Kidney glomerular epithelial cell (primary cell): ENCODE data around the gene PHKB.
"Not testable (repeated sequence)": the region's sequence is repeated elsewhere in the genome, so short reads cannot be mapped to it uniquely, and the experiment has no call there.

Source experiments
- DNase-seq: peaks from one replicate; lab custom pipeline; 2025; lab: John Stamatoyannopoulos, UW

The PHKB gene

DNA sequence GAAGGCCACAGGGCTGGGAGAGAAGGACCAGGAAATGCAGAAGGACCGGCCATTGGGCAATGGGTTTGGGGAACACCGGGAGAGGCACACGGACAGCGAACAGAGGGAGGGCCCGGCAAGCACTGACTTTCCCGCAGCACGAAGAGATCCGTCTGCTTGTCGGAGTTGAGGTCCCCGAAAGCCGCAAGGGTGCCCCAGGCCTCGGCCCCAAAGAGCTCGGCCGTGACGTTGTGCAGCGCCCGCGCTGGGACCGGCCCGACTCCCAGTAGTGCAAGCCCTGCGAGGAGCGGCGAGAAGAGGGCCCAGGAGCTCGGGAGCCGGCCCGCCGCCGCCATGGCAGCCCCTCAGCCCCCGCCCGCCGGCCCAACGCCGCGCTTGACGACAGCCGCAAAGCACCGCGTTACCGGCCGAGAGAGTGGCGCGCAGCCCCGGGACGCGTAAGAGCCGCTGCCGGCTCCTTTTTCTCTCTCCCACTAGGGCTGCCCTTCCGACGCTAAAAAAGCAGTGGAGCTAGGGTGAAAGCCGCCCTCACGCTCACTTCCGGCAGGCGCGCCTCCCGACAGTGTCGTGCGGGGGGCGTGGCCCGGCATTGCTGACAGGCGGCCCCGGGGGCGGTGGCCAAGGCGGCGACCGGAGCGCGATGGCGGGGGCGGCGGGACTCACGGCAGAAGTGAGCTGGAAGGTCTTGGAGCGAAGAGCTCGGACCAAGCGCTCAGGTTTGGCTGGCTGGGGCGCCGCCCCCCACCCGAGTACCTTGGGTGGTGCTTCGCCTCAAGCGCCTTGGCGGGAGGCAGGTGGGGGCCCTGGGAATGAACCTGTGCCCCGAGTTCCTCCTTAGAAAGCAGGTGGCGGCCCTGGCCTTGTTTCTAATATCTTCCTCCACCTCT lies at the start of gene PHKB, which contains the start of gene ITFG1:
PHKB (plus strand) TSS at position 621 of the 887 bp plus-strand sequence; CDS start at position 641, 20 bp downstream.
ITFG1 (minus strand) TSS at position 353 of the 887 bp plus-strand sequence; CDS start at position 335, 18 bp downstream.
- DNase-seq, result peak; percentile 73

DNA sequence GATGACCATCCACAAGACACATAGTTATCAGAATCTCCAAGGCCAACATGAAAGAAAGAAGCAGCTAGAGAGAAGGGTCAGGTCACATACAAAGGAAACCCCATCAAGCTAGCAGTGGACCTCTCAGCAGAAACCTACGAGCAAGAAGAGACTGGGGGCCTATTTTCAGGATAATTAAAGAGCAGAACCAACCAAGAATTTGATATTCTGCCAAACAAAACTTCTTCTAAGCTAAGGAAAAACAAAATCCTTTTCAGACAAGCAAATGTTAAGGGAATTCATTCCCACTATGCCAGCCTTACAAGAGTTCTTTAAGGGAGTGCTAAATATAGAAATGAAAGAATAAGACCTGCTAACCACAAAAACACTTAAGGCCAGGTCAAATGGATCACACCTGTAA lies 48.1 kb upstream of the PHKB start:
- no peak for DNase-seq

DNA sequence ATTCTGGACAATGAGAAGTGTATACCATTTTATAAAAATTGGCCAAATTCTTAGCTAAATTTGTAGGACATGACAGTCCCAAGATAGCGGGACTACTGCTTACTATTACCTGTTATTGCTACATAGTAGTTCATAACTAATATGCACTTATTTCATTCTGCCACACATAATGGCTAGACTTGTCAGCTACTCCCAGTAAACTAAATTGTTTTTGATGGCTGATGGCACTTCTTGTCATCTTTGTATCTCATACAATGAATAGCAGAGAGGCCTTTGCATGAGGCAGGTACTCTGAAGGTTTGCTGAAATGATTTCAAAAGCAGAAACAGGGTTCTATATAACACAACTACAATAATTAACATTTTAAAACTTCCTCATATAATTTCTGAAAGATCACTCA lies 44.3 kb upstream of the PHKB start:
- no peak for DNase-seq

DNA sequence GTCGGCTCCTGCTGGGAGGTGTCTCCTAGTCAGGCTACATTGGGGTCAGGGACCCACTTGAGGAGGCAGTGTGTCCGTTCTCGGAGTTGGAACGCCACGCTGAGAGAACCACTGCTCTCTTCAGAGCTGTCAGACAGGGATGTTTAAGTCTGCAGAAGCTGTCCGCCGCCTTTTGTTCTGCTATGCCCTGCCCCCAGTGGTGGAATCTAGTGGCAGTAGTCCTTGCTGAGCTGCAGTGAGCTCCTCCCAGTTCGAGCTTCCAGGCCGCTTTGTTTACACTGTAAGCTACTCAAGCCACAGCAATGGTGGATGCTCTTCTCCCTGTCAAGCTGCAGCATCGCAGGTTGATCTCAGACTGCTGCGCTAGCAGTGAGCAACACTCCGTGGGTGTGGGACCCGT lies 36.3 kb upstream of the PHKB start:
- no peak for DNase-seq

DNA sequence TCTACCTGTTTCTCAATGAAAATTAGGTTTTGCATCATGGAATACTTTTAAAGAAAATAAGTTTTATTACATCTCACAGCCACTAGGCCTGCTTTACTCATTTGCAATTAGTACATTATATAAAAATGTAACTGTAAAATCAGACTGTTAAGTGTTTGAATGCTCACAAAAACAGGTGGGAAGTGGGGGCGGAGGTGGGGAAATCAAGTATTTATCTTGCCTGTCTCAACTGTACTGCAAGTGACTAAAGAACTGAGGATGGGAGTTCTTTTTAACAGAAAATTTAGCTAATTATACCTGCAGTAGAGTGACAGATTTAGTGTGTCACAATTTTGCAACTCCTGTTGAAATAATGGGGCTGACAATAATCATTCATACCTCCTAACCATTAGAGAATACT lies 34.3 kb upstream of the PHKB start:
- DNase-seq, result no peak

DNA sequence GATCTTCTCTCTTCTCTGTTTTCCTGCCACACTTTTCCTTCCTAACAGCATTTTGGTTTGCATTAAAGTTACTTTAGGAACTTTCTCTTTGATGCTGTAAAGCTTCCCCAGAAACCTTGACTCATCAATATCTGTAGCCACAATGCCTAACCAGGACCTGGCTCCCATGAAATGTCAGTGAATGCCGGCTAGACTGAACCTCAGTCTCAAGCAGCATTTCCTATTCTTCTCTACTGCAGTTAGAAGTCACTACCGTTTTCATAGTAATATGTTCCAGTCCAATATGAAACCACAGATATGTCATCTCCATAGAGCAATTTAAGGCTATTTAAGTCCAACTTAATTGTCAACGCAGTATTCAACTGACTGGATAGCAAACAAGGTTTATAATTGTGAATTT lies 29.2 kb upstream of the PHKB start:
- DNase-seq, result no peak

DNA sequence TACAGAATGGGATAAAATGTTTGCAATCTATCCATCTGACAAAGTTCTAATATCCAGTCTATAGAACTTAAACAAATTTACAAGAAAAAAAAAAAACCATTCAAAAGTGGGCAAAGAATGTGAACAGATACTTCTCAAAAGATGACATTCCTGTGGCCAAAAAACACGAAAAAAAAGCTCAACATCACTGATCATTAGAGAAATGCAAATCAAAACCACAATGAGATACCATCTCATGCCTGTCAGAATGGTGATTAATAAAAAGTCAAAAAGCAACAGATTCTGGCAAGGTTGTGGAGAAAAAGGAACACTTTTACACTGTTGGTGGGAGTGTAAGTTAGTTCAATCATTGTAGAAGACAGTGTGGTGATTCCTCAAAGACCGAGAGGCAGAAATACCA lies 26.9 kb upstream of the PHKB start:
- not testable (repeated sequence) for DNase-seq

DNA sequence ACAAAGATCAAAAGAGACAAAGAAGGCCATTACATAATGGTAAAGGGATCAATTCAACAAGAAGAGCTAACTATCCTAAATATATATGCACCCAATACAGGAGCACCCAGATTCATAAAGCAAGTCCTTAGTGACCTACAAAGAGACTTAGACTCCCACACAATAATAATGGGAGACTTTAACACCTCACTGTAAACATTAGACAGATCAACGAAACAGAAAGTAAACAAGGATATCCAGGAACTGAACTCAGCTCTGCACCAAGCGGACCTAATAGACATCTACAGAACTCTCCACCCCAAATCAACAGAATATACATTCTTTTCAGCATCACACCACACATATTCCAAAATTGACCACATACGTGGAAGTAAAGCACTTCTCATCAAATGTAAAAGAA lies 21.1 kb upstream of the PHKB start:
- not testable (repeated sequence) for DNase-seq

DNA sequence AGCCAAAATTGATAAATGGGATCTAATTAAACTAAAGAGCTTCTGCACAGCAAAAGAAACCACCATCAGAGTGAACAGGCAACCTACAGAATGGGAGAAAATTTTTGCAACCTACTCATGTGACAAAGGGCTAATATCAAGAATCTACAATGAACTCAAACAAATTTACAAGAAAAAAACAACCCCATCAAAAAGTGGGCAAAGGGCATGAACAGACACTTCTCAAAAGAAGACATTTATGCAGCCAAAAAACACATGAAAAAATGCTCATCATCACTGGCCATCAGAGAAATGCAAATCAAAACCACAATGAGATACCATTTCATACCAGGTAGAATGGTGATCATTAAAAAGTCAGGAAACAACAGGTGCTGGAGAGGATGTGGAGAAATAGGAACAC lies 18.2 kb upstream of the PHKB start:
- DNase-seq, result not testable (repeated sequence)

DNA sequence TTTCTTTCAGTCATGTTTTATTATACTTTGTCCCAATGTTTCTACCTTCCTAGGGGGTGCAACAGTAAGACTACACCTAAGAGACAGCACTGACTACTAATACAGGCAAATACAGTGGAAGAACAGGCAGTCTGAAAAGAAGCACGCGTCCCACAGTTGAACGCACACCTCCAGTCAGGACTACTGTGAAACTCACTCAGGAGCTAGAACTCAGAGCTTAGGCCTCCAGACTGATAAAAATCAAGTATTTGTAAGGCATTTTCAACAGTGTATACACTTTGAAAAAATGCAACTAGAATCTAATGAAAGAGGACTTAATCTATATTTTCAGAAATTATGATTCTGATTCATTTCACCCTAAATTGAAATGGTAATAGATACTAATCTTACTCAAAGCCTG lies 14.7 kb upstream of the PHKB start:
- DNase-seq, result no peak

DNA sequence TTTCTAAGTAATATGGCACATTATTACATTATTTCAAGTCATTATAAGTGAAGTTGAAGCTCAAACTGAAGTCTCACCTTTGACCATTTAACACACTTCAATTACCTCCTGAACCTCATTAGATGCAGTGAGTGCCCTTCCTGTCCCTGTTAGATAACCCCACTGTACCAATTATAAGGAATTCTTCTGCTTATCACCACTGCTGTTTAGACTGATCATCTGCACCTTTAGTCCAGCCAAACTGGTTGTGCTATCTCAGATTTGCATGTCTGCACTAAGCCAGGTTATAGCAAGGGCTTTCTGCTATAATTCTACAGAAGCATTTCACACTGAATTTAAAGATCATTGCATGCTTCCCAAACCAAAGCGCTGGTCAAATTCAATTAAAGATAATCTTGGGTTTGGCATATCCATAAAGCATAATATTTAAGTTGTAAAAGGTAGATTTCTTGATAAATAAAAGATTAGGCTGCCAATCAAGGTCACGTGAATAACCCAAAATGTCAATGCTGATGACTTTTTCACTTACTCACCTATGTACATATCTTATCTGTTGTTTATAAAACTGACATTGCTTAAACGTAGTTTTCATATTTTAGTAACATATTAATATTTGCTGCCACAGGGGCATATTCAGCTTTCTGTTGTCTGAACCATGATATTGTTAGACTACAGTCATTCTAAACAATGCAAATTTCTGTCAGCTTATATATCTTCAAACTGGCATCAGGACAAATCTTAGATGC lies 12.1 kb upstream of the PHKB start:
- DNase-seq, result no peak

DNA sequence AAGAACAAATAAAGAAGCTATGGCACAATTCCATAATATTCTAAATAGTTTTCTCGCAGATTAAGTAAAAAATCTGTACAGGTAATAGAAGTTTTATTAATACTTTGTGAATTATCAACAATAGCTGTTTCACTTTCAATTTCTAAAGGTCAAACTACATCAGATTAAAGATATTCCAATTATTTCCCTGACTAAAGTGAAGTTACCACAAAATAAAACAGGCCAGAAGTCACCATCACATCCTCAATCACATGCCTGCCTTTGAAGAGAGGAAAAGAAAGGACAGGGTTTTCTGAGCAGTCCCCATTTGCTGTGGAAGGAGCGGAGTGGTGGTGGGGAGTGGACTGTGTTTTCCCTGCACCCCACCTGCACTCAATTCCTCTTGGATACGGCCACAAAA lies 11.3 kb upstream of the PHKB start:
- DNase-seq, result no peak

DNA sequence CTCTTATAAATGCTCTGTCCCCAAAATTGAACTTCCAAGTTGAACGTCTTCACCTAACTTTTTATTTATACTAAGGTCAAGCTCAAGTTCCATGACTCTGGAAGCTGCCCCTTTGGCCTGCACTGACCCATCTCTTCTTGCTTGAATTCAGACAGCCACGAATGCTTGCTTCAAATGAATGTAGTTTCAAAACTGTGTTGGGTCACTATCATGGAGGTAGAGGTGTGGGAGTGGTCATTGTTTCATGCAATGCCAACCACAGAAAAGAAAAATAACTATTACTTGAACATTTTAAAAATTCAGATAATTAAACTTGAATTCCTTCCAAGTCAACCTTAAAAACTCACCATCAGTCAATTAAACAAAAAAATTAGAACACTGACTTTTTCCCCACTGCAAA lies 2.8 kb upstream of the PHKB start:
- DNase-seq, result no peak

DNA sequence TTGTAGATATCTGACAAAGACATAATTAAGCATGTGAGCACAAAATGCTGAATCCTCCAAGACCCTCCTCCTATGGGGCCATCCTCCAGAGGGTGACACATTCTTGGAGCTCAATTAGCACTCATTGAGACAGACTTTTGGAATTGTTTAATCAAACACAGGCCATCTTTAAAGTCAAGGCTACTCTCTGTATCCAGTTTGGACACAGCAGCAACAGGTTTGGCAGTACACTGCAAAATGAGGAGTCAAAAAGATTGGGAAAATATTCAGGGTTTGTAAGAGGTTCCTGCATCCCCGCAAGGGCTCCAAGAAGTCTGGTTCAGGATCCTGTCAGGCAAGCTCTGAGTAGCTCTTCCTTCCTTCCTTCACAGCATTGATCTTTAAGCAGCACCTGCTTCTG lies 1.5 kb upstream of the PHKB start:
- DNase-seq, result no peak

DNA sequence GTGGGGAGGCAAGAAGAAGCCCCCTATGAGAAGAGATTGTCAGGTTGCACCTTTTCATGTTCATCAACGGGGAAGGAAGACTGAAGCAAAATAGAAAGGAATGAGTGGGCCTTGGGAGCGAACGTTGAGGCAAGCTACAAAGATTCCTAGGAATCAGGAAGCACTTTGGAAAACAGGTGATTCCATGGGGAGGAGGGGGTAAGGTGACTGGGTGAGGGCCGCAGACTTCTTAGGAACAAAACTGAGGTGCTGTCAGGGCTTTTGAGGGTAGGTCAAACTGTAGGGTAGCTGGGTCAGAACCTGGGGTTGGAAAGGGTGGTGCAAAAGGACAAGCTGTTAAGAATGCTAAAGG lies 796 bp upstream of the PHKB start:
- DNase-seq, result no peak

DNA sequence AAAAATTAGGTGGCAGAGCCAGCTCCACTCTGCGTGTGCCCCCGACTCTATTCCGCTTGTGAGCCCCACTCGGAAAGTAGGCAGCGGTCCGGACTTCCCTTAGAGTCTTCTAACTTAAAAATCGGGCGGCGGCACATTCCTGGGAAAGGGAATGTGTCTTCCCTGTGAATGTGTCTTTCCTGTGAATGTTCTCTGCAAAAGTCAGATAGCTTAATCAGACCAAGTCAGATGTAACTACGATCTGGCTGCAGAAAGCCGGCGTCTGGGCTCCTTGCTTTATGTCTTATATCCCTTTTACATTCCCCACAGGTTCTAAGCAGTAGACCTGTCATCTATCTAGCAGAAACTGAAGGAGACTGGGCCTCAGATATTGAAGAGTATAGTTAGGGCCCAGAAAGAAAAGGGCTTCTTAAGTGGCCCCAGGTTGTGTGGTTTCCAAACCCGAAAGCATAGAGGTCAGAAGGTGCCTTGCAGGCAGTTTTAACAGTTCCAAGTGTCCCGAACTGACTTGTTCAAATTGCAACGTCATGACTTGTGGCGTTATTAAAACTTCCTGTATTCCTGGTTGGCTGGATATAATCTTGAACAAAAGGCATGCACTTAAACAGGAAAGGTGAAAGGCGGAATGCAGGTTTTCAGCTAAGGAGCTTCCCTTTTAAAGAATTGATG lies 601 bp downstream of the PHKB start:
- peak; percentile 50 for DNase-seq

DNA sequence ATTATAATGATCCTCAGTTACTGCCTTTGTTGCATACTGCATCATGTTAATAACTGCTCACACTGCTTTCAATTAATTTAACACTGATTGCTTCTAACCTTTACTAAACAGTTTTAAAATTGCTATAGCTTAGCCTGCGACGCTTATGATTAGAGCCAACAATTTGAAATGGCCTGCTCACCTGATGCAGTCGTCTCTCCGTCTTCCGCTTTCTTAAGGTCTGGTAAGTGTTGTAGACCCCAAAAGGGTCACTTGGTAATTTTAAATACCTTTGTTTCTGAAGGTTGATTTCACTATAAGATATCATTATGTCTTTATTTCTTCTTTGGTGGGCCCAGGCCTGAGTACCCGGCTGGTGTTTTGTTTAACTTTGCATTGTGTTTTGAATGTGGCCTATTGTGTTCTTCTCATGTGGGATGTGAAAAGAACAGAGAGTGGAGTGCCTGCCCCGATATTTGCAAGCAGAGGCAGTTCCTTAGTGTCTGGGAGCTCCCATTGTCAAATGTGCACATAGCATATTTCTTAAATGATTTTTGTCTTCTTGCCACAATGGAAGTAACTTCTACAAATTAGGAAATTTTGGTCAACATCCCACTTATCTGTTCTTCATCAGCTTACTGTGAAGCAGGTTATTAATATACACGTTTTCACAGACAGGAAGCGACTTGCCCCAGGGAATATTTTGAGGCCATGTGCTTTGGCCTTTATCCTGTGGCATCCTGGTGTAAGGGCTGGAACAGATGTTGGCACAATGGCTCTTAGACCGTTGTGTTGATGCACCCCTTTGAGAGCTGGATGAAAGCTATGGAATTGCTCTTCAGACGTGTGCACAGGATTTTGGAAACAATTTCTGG lies 2.9 kb downstream of the PHKB start:
- DNase-seq, result no peak

DNA sequence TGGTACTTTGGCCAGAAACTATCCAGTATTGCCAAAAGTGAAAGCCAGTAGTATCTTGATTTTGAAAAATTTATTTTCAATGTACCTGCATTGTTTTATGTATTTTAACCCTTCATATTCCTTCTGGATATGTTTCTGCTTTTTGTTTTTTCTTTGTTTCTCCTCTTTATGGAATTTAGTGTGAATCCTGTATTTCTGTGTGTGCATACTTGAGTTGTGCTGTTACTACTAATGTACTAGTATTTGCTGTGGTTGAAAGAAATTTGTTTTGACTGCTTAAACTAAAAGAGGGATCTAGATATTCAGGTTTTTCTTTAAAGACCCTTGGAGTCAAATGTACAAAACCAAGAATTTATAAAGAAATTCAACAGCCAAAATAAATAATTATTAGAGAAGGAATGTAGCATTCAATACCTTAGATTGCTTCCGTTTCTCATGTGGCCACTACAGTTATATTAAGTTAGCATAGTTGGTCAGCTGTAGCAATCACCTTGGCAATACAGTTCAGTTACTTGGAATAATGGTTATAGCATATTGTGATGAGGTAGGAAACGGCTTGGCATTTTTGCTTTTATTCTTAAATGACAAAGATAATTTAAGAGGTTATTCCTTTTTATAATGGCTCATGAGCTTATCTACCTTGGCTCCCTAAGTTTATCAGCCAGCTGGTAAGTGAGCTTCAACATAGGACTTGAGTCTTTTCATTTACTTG lies 4.9 kb downstream of the PHKB start:
- DNase-seq, result no peak

DNA sequence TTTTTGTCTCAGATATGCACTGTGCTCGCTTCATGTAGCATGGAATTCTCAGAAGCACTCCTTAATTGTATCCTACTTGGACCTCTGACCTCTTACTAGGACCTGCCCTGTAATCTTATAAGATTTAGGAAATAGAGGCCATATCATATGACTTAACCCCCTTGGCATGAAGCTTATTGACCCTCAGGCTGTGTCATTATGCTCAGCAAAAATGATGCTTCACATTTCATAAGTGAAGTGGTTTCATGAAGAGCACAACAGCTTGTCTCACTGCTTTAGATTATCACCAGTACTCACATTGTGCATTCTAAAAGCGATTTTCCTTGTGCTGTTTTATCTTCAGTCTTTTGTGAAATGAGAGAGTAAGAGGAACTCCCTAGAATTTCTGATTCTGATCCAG lies 6.4 kb downstream of the PHKB start:
- DNase-seq, result no peak

DNA sequence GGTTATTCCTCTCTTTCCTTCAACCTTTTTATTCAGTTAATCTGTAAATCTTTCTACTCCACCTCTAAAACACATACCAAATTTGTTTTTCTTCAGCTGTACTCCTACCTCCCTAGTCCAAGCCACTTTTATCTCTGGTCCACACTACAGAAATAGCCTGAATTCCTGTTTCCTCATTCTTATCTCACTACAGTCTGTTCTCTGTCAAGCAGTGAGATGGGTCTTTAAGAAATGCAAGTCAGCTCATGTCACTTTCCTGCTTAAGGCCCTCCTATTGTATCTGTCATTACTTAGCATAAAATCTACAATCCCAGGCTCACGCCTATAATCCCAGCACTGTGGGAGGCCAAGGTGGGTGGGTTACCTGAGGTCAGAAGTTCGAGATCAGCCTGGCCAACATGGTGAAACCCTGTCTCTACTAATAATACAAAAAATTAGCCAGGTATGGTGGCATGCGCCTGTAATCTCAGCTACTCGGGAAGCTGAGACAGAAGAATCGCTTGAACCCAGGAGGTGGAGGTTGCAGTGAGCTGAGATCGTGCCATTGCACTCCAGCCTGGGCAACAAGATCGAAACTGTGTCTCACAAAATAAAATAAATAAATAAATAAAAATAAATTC lies 7.0 kb downstream of the PHKB start:
- not testable (repeated sequence) for DNase-seq

DNA sequence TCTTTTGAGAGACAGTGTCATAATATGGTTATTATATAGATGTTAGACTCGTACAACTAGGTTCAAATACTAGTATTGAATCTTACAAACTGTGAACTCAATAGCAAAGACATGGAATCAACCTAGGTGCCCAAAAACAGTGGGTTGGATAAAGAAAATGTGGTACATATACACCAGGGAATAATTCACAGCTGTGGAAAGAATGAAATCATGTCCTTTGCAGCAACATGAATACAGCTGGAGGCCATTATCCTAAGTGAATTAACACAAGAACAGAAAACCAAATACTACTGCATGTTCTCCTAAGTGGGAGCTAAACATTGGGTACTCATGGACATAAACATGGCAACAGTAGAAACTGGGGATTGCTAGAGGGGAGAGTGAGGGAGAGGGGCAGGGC lies 8.1 kb downstream of the PHKB start:
- no peak for DNase-seq
